Thoracic aorta (tissue), 2 donors: ENCODE data around the gene YEATS2. TPM values are rescaled to one million over a fixed set of nuclear protein-coding genes. Genes with fewer than 3 reads are reported as not detected.
"Not testable (repeated sequence)": the region's sequence is repeated elsewhere in the genome, so short reads cannot be mapped to it uniquely, and the experiment has no call there.

Experiments
- ATAC-seq: fragments of 150-250 bp; one replicate; pipeline ENCODE4 v1.8.0; 2017; ENCODE audit warnings: low read depth; ENCODE audit not compliant: insufficient number of reproducible peaks, low FRiP score
- DNase-seq: peaks from one replicate; pipeline ENCODE4 v3.0.0-alpha.2; 2020; ENCODE audit warnings: low spot score
- H3K27ac ChIP-seq, 2 donors: fragments of 200-600 bp; sonication (generic); 1 replicate in 1 of 2; 2 replicates in 1 of 2; pipeline ENCODE4 v1.5.1; 2016; ENCODE audit warnings: mild to moderate bottlenecking in 2 of 2, moderate library complexity in 2 of 2
- H3K27me3 ChIP-seq: fragments of 200-600 bp; sonication (generic); replicated peaks from 2 replicates; pipeline ENCODE4 v1.6.0; 2016; ENCODE audit warnings: mild to moderate bottlenecking; ENCODE audit not compliant: insufficient read depth
- H3K36me3 ChIP-seq: fragments of 200-600 bp; sonication (generic); one replicate; pipeline ENCODE4 v1.5.1; 2016
- H3K4me1 ChIP-seq, 2 donors: fragments of 200-600 bp; sonication (generic); 1 replicate in 1 of 2; 2 replicates in 1 of 2; pipeline versions ENCODE4 v1.5.1 to v1.6.0; 2016; ENCODE audit warnings: low read depth in 2 of 2, mild to moderate bottlenecking in 1 of 2; ENCODE audit not compliant: control insufficient read depth in 1 of 2
- H3K4me3 ChIP-seq: fragments of 200-600 bp; sonication (generic); 2 replicates; pipeline ENCODE4 v1.5.1; 2016; ENCODE audit warnings: mild to moderate bottlenecking
- H3K9me3 ChIP-seq: fragments of 200-600 bp; sonication (generic); 2 replicates; pipeline ENCODE4 v1.5.1; 2016
- CTCF ChIP-seq: fragments of 200-600 bp; sonication (generic); IDR thresholded peaks from one replicate; pipeline ENCODE4 v1.5.1; 2019; ENCODE audit warnings: antibody characterized with exemption
- total RNA-seq, 2 donors: library from RNA; depleted of rRNA; stranded (reverse); fragments of >200 nt; gene quantifications; one replicate each; pipeline versions ENCODE4 v1.1.0 to v1.2.3, GENCODE V29; 2016

The YEATS2 gene
- total RNA-seq, 2 donors from 2014 or later = 25.3 to 34.2 TPM

DNA sequence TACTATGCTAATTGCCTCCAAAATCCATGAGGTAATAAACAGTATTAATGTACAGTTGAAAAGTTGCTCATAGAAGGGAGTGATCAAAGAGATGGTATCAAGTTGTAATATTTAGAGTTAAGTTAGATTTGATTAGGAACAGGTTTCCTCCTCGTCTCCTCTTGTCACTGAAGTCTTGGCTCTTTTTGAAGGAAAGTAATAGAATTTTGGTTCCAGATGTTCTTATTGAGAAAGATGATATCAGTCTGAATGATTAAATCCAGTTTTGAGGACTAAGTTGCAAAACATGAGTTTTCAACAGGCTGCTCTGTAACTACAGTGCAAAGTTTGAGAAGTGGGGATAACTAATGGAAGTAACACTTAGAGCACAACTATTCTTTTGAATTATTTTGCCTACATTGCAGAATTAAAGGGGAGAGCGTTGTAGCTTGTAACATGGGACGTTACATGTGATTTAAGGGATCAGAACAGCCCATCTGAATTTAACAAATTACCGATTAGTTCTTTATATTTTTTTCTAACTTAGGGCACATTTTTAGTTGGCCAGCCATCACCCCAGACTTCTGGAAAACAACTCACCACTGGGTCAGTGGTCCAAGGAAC lies 79.5 kb downstream of the YEATS2 start:
- peaks cover 50% of the 10 kb centered on the region for H3K36me3 ChIP-seq
- no peaks in the 10 kb centered on the region for H3K9me3 ChIP-seq
- H3K27ac ChIP-seq = no peak overlapping the region
- no peaks in the 10 kb centered on the region for H3K4me1 ChIP-seq
- ATAC-seq (no peak), DNase-seq (no peak)
- H3K27me3 ChIP-seq = no peaks in the 10 kb centered on the region
- no peak for TF ChIP-seq CTCF
- no peak overlapping the region for H3K4me3 ChIP-seq

DNA sequence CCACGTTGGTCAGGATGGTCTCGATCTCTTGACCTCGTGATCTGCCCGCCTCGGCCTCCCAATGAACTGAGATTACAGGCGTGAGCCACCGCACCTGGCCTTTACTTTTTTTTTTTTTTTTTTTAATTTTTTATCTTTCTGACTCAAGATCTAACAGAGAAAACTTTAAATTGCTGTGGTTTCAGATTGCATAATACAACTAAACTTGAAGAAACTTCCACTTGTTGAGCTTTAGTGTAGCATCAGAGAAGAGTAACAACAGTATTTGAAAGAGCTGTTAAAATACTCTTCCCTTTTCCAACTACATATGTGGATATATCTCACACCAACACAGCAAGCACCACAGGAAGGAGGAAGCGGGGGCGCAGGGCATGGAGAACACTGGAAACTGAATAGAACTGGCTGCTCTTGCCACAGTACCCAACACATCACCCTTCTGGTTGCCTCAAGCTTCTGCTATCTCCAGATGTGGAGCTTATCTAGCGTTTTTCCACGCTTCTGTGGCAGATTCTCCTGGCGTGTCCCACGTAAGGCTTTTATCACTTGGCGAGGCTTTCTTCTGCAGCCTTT lies 82.4 kb downstream of the YEATS2 start:
- no peak for TF ChIP-seq CTCF
- H3K36me3 ChIP-seq = peaks cover 31% of the 10 kb centered on the region
- ATAC-seq = no peak

GRCh38 chr3:183781246-183781645 lies 83.6 kb downstream of the YEATS2 start:
- H3K4me3 ChIP-seq = no peak overlapping the region
- H3K27me3 ChIP-seq = no peaks in the 10 kb centered on the region
- no peak for DNase-seq
- peaks cover 0 to 7% of the 10 kb centered on the region in 2 donors for H3K4me1 ChIP-seq
- peaks cover 28% of the 10 kb centered on the region for H3K36me3 ChIP-seq
- ATAC-seq = no peak
- H3K9me3 ChIP-seq = no peaks in the 10 kb centered on the region
- no peak for TF ChIP-seq CTCF
- H3K27ac ChIP-seq = no peak overlapping the region

More for the DNA sequence above, 82.4 kb downstream of the YEATS2 start:
- H3K27me3 ChIP-seq = no peaks in the 10 kb centered on the region
- H3K4me3 ChIP-seq = no peak overlapping the region
- DNase-seq = no peak
- no peaks in the 10 kb centered on the region for H3K9me3 ChIP-seq
- no peak overlapping the region for H3K27ac ChIP-seq
- H3K4me1 ChIP-seq = peaks cover 0 to 7% of the 10 kb centered on the region in 2 donors

DNA sequence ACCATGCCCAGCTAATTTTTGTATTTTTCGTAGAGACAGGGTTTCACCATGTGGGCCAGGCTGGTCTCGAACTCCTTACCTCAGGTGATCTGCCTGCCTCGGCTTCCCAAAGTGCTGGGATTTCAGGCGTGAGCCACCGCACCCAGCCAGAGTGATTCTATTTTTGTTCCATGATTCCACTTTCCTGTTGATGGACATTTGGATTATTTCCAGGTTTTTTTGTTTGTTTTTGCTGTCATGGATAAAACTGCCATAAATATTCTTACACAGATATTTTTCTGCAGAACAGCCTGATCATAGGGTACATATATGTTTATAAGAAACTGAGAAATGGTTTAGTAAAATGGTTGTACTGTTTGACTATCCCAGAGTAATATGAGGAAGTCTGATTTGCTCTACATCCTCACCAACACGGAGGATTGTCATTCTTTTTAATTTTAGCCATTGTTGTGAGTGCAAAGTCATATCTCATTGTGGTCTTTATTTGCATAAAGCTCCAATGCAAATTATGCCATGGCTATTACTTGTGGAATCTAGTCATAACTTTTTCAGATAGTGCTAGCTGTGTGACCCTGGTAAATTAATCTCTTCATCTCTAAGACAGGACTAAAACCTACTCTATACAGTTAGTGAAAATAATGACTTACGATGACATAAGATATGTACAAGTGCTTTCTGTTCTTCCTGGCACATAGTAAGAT lies 85.1 kb downstream of the YEATS2 start:
- Histone ChIP-seq H3K4me1 (peaks cover 0 to 7% of the 10 kb centered on the region in 2 donors), H3K4me3 (no peak overlapping the region), H3K36me3 (peaks cover 32% of the 10 kb centered on the region), H3K9me3 (no peaks in the 10 kb centered on the region), H3K27me3 (no peaks in the 10 kb centered on the region), H3K27ac (no peak overlapping the region)
- DNase-seq = no peak
- no peak for ATAC-seq
- no peak for TF ChIP-seq CTCF

- H3K27me3 ChIP-seq, H3K27ac ChIP-seq, H3K4me1 ChIP-seq, H3K9me3 ChIP-seq, DNase-seq, H3K4me3 ChIP-seq, ATAC-seq: not testable (repeated sequence)
- peaks cover 21% of the 10 kb centered on the region for H3K36me3 ChIP-seq
Observed at GRCh38 chr3:183784503-183784902, 86.9 kb downstream of the YEATS2 start.
